Naive thymus-derived CD4-positive, alpha-beta T cell (primary cell): ENCODE results near the gene WDR62. TPM values are rescaled to one million over a fixed set of nuclear protein-coding genes. Genes with fewer than 3 reads are reported as not detected.
A peak's percentile ranks its signal among the peaks of the same experiment; 100 is the strongest.

Experiments used
- ATAC-seq: fragments of 150-1000 bp; cut with Tn5 transposase; 2 replicates; pipeline ENCODE4 v1.10.0; 2021; ENCODE audit warnings: mild to moderate bottlenecking, moderate library complexity
- CTCF ChIA-PET: fragments of 350-600 bp; sonication (Branson Sonifier 250); formaldehyde crosslinking; loops from one replicate; lab custom pipeline; 2021; ENCODE audit warnings: antibody characterized with exemption; lab: Charles Lee
- POLR2A ChIA-PET: fragments of 350-600 bp; sonication (Branson Sonifier 250); formaldehyde crosslinking; loops from one replicate; lab custom pipeline; 2021; ENCODE audit warnings: antibody characterized with exemption, inconsistent platforms; lab: Charles Lee
- DNase-seq, 9 donors: peaks; one replicate each; pipeline versions ENCODE4 v3.0.0 to v3.0.0-alpha.2; 2020 to 2022; ENCODE audit warnings: mixed read lengths in 1 of 9
- H3K27ac ChIP-seq: one replicate; pipeline ENCODE4 v1.7.0; 2013; ENCODE audit warnings: mild to moderate bottlenecking, low read depth, low read length, moderate library complexity
- H3K27me3 ChIP-seq, 2 donors: one replicate each; pipeline ENCODE4 v1.7.0; 2013; ENCODE audit warnings: low read length in 2 of 2, mild to moderate bottlenecking in 2 of 2, moderate library complexity in 2 of 2; ENCODE audit not compliant: control insufficient read depth in 2 of 2, insufficient read depth in 2 of 2
- H3K36me3 ChIP-seq, 3 experiments: 1 replicate in 2 of 3; 2 replicates in 1 of 3; pipeline ENCODE4 v1.7.0; 2013; ENCODE audit warnings: low read length in 3 of 3, mild to moderate bottlenecking in 3 of 3, moderate library complexity in 1 of 3; ENCODE audit not compliant: insufficient read depth in 3 of 3, control insufficient read depth in 2 of 3
- H3K4me1 ChIP-seq, 2 donors: one replicate each; pipeline ENCODE4 v1.7.0; 2013; ENCODE audit warnings: low read length in 2 of 2, mild to moderate bottlenecking in 2 of 2, moderate library complexity in 1 of 2; ENCODE audit not compliant: control insufficient read depth in 2 of 2, insufficient read depth in 2 of 2
- H3K4me3 ChIP-seq: 2 replicates; pipeline ENCODE4 v1.7.0; 2013; ENCODE audit warnings: mild to moderate bottlenecking, low read length
- H3K9me3 ChIP-seq, 3 experiments: 1 replicate in 2 of 3; 2 replicates in 1 of 3; pipeline ENCODE4 v1.7.0; 2013; ENCODE audit warnings: low read length in 3 of 3; ENCODE audit not compliant: control insufficient read depth in 2 of 3
- H3K27ac Mint-ChIP-seq, 9 donors: one replicate each; pipeline ENCODE4 v1.8.0; 2020 to 2022; ENCODE audit warnings: mixed read lengths in 9 of 9, mild to moderate bottlenecking in 8 of 9, moderate library complexity in 5 of 9, inconsistent platforms in 2 of 9
- H3K27me3 Mint-ChIP-seq, 5 donors: one replicate each; pipeline ENCODE4 v1.8.0; 2021 to 2022; ENCODE audit warnings: mixed read lengths in 5 of 5, mild to moderate bottlenecking in 1 of 5
- H3K36me3 Mint-ChIP-seq, 5 donors: one replicate each; pipeline ENCODE4 v1.8.0; 2020 to 2022; ENCODE audit warnings: mixed read lengths in 5 of 5, mild to moderate bottlenecking in 3 of 5, inconsistent platforms in 1 of 5
- H3K4me1 Mint-ChIP-seq, 7 donors: one replicate each; pipeline ENCODE4 v1.8.0; 2020 to 2022; ENCODE audit warnings: mixed read lengths in 7 of 7, mild to moderate bottlenecking in 3 of 7, inconsistent platforms in 1 of 7
- H3K4me3 Mint-ChIP-seq, 10 donors: one replicate each; pipeline ENCODE4 v1.8.0; 2020 to 2022; ENCODE audit warnings: mild to moderate bottlenecking in 10 of 10, mixed read lengths in 10 of 10, moderate library complexity in 6 of 10, inconsistent platforms in 2 of 10
- H3K9me3 Mint-ChIP-seq, 11 donors: one replicate each; pipeline ENCODE4 v1.8.0; 2020 to 2022; ENCODE audit warnings: mixed read lengths in 11 of 11, mild to moderate bottlenecking in 4 of 11, inconsistent platforms in 1 of 11, moderate library complexity in 1 of 11
- intact Hi-C, 2 donors: fragments of 100-400 bp; cut with micrococcal nuclease; formaldehyde crosslinking; loops; one replicate each; pipeline ENCODE4 v1.15.1; 2023
- polyA plus RNA-seq, 2 donors: library from polyadenylated mRNA; unstranded; fragments of 300-500 nt; fragmentation: Illumina TruSeq; gene quantifications; one replicate each; pipeline ENCODE4 v1.2.3, GENCODE V29; 2021
- total RNA-seq, 6 experiments: library from RNA in 5 of 6; stranded (reverse) in 5 of 6; gene quantifications; 1 replicate in 5 of 6; 2 replicates in 1 of 6; pipeline ENCODE4 v1.2.3 and lab custom pipeline; 2021 to 2026

The WDR62 gene
- total and polyA plus RNA-seq, 7 experiments from 2014 or later = 0.07 to 22.4 (median 2.7) TPM

DNA sequence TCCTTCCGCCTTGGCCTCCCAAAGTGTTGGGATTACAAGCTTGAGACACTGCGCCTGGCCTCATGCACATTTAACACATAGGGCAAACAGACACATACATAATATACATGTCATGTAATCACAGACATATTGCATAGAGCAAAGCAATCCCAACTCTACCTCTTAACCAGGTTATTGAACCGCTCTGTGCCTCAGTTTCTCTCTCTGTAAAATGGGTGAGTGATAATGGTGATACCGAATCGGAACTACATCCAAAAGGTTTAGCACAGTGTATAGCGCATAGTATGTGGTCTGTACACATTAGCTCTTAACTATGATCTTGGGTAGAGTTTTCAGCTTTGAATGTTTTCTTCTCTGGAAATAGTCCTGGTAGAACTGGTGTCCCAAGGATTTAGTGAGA is 89.9 kb downstream of the WDR62 start:
- Mint-ChIP-seq H3K27me3 (no peaks in the 10 kb centered on the region), H3K4me3 (no peak overlapping the region), H3K4me1 (peaks cover 13 to 25% (median 15%) of the 10 kb centered on the region in 7 donors), H3K9me3 (peaks cover 0 to 2% (median 0%) of the 10 kb centered on the region in 11 donors), H3K27ac (no peak overlapping the region), H3K36me3 (peaks cover 8 to 42% (median 29%) of the 10 kb centered on the region in 5 donors)
- peaks cover 10 to 68% (median 12%) of the 10 kb centered on the region in 3 experiments for H3K36me3 ChIP-seq
- no peak for ATAC-seq
- POLR2A ChIA-PET = no interaction called here
- CTCF ChIA-PET = interaction anchor here (0.6 to 1.1 kb wide), 3 partner anchors 11 to 21 kb away, joined by 3 read pairs; no protein-coding TSS in a partner anchor
- H3K9me3 ChIP-seq = no peaks in the 10 kb centered on the region
- DNase-seq = no peak
- no peaks in the 10 kb centered on the region for H3K27me3 ChIP-seq
- intact Hi-C loops = loop anchor here (5.0 kb wide), 2 partner anchors 628 to 708 kb away; partner anchors contain the start of genes ZNF345 (in 1 of the 2) and ZNF850 (in 1 of the 2)
- H3K4me1 ChIP-seq = peaks cover 6 to 9% of the 10 kb centered on the region in 2 donors
- H3K27ac ChIP-seq = no peak overlapping the region
- H3K4me3 ChIP-seq = no peak overlapping the region

GRCh38 chr19:36149673-36150406 is 95.1 kb downstream of the WDR62 start:
- intact Hi-C loops = no loop called here
- ATAC-seq = no peak
- POLR2A ChIA-PET = no interaction called here
- Mint-ChIP-seq H3K27ac (peak overlapping the region in 2 of 9 donors; percentile 34 to 52), H3K36me3 (peaks cover 3 to 38% (median 19%) of the 10 kb centered on the region in 5 donors), H3K4me1 (peaks cover 0 to 13% (median 5%) of the 10 kb centered on the region in 7 donors), H3K9me3 (no peaks in the 10 kb centered on the region), H3K27me3 (no peaks in the 10 kb centered on the region), H3K4me3 (no peak overlapping the region)
- H3K27ac ChIP-seq = no peak overlapping the region
- DNase-seq = no peak
- H3K9me3 ChIP-seq = no peaks in the 10 kb centered on the region
- peaks cover 5 to 56% (median 10%) of the 10 kb centered on the region in 3 experiments for H3K36me3 ChIP-seq
- no peak overlapping the region for H3K4me3 ChIP-seq
- CTCF ChIA-PET = no interaction called here
- no peaks in the 10 kb centered on the region for H3K27me3 ChIP-seq
- H3K4me1 ChIP-seq = no peaks in the 10 kb centered on the region

DNA sequence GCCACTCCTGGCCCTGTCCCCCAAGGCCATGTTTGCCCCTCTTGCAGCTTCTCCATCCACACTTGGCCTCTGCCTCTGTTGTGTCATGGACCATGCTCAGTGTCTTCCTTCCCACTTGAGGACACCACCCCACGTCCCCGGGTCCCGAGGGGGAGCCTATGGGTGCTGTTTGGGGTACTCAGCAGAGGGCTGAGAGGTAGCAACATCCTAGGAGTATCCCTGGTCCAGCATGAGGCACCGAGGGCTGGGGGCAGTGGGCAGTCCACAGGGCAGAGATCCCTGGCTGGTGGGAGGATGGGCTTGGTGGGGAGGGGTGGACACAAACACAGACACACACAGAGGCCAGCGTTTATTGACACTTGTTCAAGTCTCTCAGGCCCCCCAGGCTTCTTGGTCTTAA is 95.9 kb downstream of the WDR62 start:
- no peaks in the 10 kb centered on the region for H3K4me1 ChIP-seq
- Mint-ChIP-seq H3K4me1 (peaks cover 0 to 13% (median 5%) of the 10 kb centered on the region in 7 donors), H3K36me3 (peaks cover 3 to 38% (median 18%) of the 10 kb centered on the region in 5 donors), H3K4me3 (no peak overlapping the region), H3K27me3 (no peaks in the 10 kb centered on the region), H3K27ac (no peak overlapping the region), H3K9me3 (no peaks in the 10 kb centered on the region)
- intact Hi-C loops = no loop called here
- ATAC-seq (no peak), DNase-seq (no peak)
- H3K27me3 ChIP-seq = no peaks in the 10 kb centered on the region
- no peak overlapping the region for H3K4me3 ChIP-seq
- H3K36me3 ChIP-seq = peaks cover 3 to 49% (median 5%) of the 10 kb centered on the region in 3 experiments
- H3K27ac ChIP-seq = no peak overlapping the region
- ChIA-PET CTCF (no interaction called here), POLR2A (no interaction called here)
- H3K9me3 ChIP-seq = no peaks in the 10 kb centered on the region

DNA sequence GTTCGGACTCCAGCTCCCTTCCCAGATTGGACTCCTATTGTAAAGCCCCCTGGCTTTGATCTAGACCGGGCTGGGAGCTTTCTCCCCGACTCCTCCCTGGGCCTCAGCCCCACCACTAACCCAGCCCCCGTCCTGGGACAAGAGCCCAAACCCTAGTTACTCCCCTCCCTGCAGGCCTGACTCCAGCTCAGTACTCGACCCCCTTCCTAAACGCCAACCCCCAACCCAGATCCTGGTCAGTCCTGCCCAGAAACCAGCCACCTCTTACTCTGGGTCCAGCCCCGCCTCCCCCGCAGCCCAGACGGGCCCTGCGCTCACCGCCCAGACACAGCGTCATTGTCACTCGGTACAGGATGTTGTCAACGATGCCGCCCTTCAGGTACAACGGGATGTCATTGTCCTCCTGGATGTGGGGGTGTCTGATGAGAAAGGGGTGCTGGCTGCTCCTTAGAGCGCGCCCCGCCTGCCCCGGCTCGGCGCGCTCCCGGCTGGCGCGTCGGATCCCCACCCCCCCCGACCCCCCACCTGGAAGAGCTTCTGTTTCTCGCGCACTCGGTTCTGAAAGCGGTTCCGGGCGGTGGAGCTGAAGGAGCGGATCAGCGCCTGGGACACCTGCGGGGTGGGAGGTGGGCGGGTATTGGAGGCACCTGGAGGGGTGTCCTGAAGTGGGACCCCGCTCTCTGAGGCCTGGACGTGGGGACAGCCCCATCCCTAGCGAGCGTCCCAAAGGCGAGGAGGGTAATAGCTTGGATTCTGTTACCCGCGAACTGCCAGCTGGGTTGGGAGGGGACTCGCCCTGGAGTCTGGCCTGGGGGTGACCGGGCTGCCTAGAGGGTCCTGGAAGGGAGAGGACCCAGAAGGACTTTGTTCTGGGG is 96.7 kb downstream of the WDR62 start:
- Histone ChIP-seq H3K36me3 (peaks cover 0 to 41% (median 0%) of the 10 kb centered on the region in 3 experiments), H3K27ac (no peak overlapping the region), H3K9me3 (no peaks in the 10 kb centered on the region), H3K4me1 (no peaks in the 10 kb centered on the region), H3K27me3 (no peaks in the 10 kb centered on the region), H3K4me3 (no peak overlapping the region)
- Mint-ChIP-seq H3K27ac (peak overlapping the region in 1 of 9 donors; percentile 3), H3K9me3 (no peaks in the 10 kb centered on the region), H3K27me3 (no peaks in the 10 kb centered on the region), H3K4me3 (no peak overlapping the region), H3K4me1 (peaks cover 0 to 13% (median 4%) of the 10 kb centered on the region in 7 donors), H3K36me3 (peaks cover 2 to 30% (median 18%) of the 10 kb centered on the region in 5 donors)
- DNase-seq = no peak
- CTCF ChIA-PET = no interaction called here
- ATAC-seq = no peak
- POLR2A ChIA-PET = no interaction called here
- intact Hi-C loops = no loop called here

DNA sequence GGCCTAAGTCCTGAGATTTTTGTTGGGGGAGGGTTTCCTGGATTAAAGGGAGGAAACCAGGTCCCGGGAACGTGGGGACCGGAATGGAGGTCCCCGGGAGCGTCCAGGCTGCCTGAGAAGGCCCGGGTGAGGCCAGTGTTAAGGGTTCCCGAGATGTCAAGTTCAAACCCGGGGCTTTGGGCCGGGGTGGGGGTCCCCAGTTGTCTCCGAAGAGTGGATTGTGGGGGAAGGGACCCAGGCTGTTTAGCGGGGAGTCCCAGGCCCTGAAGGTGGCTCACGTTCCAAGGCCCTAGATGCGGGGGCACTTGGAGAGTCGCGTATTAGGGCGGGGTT is 97.3 kb downstream of the WDR62 start:
- Mint-ChIP-seq H3K9me3 (no peaks in the 10 kb centered on the region), H3K36me3 (peaks cover 0 to 25% (median 13%) of the 10 kb centered on the region in 5 donors), H3K4me3 (no peak overlapping the region), H3K27me3 (no peaks in the 10 kb centered on the region), H3K4me1 (peaks cover 0 to 13% (median 4%) of the 10 kb centered on the region in 7 donors), H3K27ac (no peak overlapping the region)
- POLR2A ChIA-PET = no interaction called here
- CTCF ChIA-PET = no interaction called here
- Histone ChIP-seq H3K27me3 (no peaks in the 10 kb centered on the region), H3K9me3 (no peaks in the 10 kb centered on the region), H3K27ac (no peak overlapping the region), H3K36me3 (peaks cover 0 to 35% (median 0%) of the 10 kb centered on the region in 3 experiments), H3K4me3 (no peak overlapping the region), H3K4me1 (no peaks in the 10 kb centered on the region)
- DNase-seq = no peak
- ATAC-seq = peak; percentile 6
- intact Hi-C loops = no loop called here

DNA sequence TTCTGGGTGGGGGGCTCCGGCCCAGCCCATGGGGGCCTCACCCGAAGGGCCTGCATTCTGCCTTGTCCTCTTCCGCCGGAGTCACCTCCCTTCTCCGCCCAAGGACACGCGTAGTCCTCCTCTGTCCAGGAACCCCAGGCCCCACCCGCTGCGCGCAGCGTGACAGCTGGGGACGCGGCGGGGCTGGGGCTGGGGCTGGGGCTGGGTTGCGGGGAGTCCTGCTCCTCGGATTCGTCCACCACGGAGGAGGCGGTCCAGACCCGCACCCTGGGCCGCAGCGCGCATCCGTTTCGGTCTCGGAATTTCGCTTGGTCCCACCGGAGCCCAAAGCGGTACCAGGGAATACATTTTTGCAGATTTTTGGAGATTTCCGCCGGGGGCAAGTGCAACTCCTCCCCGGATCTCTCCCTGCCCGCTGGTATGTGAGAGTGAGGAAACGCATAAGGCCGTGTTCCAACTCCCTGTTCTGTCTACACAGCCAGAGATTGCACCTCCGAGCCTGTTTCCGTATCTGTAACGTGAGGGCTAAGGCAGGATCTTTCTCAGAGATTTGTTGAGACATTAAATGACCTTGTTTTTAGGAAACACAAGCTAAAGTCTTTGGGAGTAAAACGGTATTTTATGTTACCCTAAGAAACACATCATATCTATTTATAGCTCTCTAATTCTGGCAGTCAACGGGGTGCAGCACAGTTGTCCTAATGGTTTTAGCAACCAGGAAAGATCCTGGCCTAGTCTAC is 97.8 kb downstream of the WDR62 start, which contains the start of gene COX7A1:
TSS of gene COX7A1 (minus strand) at position 96 of the 740 bp plus-strand sequence. CDS start at position 56, 40 bp downstream.
- POLR2A ChIA-PET = no interaction called here
- intact Hi-C loops = no loop called here
- CTCF ChIA-PET = interaction anchor here (1.0 to 1.8 kb wide), 2 partner anchors 17 to 23 kb away, joined by 4 to 6 read pairs; no protein-coding TSS in a partner anchor
- ATAC-seq = peak; percentile 44
- H3K4me1 ChIP-seq = no peaks in the 10 kb centered on the region
- DNase-seq = no peak
- peaks cover 0 to 31% (median 0%) of the 10 kb centered on the region in 3 experiments for H3K36me3 ChIP-seq
- H3K27me3 ChIP-seq = no peaks in the 10 kb centered on the region
- H3K27me3 Mint-ChIP-seq = no peaks in the 10 kb centered on the region
- H3K4me3 Mint-ChIP-seq = no peak within 1 kb of the TSS
- H3K27ac Mint-ChIP-seq = peak within 1 kb of the TSS in 2 of 9 donors; percentile 3 to 32
- no peak within 1 kb of the TSS for H3K4me3 ChIP-seq
- H3K9me3 Mint-ChIP-seq = no peaks in the 10 kb centered on the region
- no peak within 1 kb of the TSS for H3K27ac ChIP-seq
- peaks cover 0 to 13% (median 4%) of the 10 kb centered on the region in 7 donors for H3K4me1 Mint-ChIP-seq
- H3K36me3 Mint-ChIP-seq = peaks cover 0 to 22% (median 11%) of the 10 kb centered on the region in 5 donors
- no peaks in the 10 kb centered on the region for H3K9me3 ChIP-seq
